HG02973 (cell line): ENCODE data around the gene FMNL1.

Experiments used
- ATAC-seq: cut with Tn5 transposase; IDR thresholded peaks from one replicate; pipeline ENCODE4 v1.9.1; 2021; ENCODE audit warnings: moderate library complexity; ENCODE audit not compliant: unreplicated experiment

FMNL1 gene

DNA sequence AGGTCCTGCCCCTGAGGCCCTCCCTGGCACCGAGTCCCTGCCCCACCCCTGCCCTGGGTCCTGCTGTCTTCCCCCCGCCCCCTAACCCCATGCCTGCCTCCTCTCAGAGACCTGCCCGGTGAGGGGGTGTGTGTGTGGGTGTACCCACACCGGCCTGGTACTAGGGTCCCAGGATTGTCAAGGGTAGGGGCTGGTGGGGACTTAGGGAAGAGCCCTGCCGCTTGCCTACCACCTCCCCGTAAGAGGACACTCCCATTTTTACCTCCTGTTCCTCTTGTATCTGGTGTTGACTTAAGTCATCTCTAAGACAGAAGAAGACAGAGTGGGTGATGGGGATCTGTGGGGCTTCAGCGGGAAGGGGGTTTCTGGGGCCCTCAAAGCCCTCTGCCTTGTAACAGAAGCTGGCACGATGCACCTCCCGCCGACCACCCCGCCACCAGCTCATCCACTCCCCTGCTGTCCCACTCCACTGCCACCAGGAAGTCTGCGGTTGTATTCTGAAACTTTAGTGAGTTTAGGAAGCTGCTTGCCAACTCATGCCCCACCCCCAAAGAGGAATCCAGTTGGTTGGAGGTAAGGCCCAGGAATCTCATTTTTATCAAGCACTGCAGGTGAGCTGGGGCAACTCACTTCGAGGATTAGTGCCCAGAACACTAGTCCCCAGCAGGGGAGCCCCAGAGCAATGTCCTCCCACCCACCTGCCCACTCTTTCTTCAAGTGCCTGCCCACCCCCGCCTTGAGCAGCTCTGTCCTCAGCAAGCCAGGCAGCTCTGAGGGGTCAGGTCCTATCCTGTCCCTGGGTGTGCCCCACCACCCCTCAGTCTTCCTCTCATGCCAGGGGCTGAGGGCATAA is 34.7 kb downstream of the FMNL1 start:
- ATAC-seq = no peak

DNA sequence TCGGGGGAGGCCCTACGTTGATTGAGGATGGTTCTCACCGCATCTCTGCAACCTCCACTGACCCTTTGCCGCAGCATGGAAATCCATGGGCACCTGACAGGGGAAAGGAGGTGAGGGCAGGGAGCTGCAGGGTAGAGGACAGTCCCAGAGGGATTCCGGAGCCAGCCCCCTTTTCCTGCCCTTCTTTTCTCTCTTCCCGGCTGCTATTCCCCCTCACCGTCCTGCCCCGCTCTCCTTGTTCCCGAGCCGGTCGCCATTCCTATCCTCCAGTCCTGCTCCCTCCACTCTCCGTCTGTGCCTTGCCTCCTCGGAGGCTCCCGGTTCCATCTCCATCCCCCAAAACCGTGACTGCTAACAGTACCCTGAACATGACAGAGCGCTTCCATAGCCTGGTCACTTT is 35.4 kb downstream of the FMNL1 start:
- no peak for ATAC-seq

DNA sequence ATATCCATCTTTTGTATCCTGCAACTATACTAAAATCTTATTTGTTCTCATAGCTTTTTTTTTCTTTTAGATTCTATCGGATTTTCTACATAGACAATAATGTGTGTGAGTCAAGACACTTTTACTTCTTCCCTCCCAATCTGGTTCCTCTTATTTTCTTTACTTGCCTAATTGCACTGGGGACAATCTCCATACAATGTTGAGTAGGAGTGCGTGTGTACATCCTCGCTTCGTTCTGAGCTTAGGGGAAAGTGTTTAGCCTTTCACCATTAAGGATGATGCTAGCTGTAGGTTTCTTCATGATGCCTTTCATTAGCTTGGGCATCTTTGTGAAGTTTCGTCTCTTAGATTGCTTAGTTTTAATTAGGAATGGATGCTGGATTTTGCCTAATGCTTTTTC is 37.3 kb downstream of the FMNL1 start:
- ATAC-seq = no peak

DNA sequence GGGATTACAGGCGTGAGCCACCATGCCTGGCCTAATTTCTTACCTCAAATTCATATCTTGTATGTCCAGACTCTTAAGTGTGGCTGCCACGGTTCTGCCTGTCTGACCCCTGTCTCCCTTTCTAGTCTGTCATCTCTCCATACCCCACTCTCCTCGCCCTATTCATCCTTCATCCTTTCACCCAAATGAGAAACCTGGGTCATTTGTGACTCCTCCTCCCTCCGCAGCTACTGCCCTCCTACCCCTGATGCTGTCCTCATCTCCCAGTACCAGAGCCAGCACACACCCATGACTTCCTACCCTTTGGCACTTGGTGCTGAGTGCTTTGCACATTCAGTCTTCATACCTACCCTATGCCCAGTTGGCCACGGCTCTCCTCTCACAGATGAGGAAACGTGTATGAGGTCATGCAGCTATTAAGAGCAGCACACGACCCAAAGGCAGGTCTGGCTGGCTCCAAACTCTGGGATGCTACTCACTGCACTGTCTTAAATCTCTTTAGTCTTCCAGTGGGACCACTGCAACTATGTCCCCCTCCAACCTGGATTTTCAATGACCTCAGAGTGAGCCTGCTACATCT is 38.6 kb downstream of the FMNL1 start:
- no peak for ATAC-seq

DNA sequence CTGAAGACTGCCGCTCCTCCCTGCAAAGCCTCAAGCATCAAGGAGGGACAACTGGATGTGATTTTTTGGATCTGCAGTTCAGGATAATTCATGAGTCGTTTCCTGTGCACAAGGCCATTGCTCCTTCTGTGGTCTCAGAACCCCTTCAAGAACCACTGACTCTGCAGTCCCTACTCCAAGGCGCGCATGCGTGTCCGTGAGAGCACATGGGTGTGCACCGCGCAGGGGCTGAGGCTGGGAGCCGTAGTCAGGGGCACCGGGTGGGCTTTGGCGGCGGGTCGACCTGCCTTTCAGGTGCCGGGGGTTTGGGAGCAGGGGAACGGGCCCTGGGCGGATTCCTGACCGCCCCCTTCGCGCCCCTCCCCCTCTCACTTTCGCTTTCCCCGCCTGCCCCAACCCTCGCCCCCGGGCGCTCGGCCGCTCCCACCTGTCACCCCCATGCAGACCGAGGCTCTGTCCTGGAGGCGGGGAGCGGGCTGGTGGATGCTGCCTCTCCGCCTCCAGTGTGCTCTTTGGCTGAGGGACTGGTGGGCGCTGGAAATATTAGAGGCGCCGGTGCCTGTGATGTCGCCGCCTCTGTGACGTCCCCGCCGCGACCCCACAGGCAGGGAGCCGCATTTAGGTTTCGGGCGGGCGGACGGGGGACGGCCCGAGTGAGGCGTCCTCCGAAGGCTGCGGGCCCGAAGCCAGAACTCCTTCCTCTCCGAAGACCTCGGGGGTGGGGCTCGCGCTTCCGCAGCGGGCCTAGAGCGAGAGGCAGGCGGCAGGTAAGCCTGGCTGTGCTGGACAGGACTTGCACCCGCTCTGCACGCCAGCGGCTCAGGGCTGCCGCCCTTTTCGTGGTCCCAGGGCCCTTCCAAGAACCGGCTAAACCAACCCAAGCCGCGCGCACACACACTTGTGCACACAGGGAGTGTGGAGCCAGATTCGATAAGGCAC is 40.2 kb downstream of the FMNL1 start, which contains the start of gene SPATA32:
Gene SPATA32 (minus strand): TSS at position 518 of the 939 bp plus-strand sequence. CDS start 78 bp downstream, at position 440.
- ATAC-seq = no peak

DNA sequence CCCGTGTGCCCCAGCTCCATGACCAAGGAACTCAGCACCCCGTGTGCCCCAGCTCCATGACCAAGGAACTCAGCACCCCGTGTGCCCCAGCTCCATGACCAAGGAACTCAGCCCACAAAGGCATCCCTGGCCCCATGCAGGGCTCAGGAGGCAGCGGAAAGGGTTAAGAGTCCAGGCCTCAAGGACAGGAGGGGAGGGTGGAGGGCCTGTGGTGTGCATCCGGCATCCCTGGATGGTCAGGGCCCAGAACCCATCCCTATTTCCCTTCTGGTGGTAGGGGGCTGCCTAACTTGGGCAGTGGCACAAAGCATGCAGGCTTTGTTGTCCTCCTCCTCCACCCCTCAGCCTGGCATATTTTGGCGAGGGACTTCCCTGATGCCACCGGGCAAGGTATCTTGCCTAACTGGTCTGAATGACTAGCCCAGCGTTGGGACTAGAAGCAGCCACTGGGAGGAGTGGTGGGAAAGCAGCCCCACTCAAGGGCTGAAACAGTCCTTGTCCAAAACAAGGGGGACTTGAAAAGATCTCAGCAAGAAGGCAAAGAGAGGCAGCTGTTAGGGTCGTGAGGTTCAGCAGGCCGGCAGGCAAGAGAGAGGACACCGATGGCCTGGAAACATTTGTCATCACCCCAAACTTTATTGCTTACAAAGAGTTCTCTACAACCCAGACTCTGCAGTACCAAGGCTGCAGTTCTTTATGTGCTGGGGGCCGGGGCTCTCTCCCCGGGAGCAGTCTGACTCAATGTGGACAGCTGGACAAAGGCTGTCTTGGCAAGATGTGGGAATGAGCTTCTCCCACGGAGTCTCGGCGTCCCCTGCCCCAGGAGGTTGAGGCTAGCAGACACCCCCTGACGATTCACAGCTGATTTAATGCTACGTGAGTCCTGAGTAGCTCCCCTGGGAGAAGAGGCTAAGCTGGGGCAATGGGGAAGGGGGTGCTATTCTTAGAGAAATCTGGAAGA is 41.1 kb downstream of the FMNL1 start:
- ATAC-seq = no peak

DNA sequence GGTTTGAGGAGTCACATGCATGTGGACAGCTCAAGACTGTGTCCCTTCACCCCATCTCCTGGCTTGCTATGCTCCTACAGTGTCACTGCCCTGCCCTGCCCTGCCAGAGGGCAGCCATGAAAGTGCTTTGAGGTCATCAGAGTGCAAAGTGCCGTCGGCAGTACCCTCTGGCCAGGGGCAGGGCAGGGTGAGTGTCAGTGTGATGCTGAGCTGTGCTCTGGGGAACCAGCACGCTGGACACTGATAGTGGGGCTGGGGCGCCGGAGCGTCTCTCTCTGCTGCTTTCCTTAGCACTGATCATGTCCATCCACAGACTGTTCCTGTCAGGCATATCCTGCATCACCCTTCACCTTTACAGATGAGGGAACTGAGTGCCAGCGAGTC is 41.8 kb downstream of the FMNL1 start:
- ATAC-seq = no peak

DNA sequence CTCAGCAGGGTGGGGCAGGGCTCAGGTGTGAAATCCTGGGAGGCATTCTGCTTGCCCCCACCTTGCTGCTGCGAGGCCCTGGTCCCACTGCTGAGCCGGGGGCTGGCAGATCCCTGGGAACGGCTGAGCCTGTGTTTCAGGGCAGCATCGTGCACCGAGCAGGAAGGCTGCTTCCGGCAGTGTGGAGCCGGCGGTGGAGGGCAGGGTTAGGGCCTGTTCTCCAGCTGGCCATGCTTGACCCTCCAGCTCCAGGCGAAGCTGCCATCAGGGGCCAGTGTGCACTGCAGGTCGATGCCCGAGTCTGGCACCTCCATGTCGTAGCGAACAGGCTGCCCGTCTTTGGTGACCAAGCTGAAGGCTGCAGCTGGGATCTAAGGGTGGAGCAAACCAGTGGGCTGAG is 42.7 kb downstream of the FMNL1 start:
- no peak for ATAC-seq

DNA sequence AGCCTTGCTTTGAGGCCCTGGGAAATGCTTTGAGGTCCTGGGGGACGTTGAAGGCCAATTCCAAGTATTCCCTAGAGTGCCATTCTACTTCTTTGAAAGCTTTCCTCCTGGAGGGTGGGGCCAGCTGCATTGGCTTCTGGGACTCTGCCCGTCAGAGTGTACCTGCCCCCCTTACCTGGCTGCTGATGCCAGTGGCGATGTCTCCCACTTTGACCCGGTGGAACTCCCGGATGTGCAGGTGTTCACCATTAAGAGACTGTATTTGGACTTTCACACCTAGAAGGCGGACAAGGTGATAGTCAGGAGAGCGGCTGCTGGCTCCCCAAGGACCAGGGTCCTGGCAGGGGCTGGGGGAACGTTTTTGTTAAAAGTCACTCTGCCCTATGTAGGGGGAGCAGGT is 43.3 kb downstream of the FMNL1 start:
- ATAC-seq = no peak

DNA sequence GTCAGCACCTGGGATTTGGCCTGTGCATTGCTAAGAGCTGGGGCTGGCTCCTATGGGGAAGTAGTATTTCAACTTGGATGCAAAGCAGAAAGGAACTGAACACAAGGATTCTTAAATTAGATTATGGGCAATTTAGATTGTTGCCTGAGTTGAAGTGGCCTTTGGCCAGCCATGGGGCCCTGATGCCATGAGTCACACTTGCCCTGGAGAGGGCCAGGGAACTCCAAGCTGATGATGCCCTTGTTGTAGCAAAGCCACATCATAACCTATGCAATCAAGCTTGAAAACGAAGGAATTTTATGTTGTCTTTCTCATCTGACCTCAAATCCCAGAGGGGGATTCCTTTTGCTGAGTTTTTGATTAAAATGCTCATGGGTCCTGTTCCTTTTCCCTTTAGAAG is 44.1 kb downstream of the FMNL1 start:
- no peak for ATAC-seq

DNA sequence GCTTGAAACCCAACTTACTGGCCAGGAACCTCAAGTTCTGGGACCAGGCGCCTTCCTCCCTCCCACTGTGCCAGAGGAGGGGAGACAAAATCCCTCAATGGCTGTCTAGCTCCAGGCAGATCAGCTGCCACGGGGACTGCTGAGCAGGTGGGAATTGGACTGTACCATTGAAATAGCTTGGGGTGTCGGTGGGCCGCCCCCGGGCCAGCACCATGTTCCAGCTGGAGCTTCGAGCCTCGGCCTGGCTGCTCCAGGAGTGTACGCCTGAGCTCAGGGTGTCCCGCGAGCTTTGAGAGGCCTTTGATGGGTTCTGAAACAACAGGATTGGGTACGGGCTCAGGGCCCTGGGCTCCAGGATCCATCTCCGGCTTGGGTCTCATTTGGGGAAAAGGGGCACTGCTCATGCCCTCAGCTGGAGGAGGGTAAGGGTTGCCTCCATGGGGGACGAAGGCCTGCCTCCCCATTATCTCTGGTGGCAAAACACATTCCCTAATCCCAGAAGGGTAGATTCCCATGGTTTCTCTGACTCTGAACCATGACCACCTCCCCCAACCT is 44.8 kb downstream of the FMNL1 start:
- ATAC-seq = no peak

DNA sequence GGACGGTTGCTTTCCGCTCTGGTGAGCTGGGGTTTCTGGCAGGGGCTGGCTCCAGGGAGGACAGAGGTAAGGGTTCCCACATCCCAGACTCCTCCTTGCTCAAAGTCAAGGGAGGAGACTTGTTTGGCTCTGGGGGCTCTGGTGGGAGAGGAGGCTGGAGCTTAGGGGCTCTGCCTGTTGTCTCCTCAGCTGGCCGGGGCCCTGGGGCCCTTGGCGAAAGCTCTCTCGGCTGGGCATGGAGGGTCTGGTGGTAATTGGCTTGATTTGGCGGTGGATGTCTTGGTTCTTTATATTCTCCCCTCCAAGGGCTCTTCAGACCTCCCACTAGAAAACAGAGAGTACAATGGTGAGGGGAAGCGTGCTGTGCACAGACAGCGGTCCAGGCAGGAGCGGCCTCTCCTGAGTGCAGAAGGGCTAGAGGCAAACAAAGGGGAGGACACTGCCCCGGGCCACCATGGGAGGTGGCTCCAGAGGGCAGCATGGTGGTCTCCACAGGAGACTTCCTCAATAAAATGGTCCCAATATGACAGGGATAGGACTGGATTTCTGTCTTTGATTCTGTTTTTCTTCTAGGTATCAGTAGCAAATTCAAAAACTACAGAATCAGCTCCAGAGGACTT is 45.9 kb downstream of the FMNL1 start:
- ATAC-seq = no peak

DNA sequence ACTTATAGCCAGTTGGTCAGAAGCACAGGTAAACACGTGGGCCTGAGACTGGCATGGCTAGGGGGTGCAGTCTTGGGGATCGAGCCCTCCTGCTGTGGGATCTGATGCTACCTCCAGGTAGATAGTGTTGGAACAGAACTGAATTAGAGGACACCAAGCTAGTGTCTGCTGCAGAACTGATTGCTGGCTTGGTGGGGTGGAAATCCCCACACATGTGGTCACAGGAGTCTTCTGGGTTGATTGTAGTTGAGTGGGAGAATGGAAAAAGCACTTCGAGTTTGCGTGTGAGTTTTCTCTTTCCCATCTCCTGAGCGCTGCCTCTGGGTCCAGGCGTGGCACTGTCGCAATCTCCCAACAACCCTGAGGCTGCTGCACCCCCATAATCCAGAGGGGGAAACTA is 48.2 kb downstream of the FMNL1 start:
- ATAC-seq = no peak

DNA sequence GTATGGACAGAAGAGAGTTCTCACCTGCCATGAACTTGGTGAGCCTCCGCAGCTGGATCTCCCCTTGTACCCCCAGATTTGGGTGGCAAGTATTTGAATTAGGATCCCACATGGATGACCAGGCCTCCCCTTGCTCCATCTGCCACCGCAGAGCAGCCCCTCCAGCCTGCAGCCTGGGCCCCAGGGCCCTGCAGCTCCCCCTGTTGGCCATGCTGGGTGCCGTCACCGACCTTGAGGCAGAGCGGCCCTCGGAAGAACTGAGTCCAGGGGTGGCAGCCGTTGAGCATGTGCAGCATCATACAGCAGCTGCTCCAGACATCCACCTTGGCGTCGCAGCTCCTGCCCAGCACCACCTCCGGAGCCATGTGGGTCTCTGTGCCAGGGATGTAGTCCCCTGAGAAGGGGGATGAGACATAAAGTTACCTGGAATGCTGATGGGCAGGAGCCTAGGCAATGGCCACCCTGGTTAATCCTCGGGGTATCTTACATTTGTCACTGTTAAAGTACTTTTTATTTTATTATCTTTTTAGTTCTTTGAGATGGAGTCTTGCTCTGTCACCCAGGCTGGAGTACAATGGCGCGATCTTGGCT is 49.2 kb downstream of the FMNL1 start:
- ATAC-seq = no peak

DNA sequence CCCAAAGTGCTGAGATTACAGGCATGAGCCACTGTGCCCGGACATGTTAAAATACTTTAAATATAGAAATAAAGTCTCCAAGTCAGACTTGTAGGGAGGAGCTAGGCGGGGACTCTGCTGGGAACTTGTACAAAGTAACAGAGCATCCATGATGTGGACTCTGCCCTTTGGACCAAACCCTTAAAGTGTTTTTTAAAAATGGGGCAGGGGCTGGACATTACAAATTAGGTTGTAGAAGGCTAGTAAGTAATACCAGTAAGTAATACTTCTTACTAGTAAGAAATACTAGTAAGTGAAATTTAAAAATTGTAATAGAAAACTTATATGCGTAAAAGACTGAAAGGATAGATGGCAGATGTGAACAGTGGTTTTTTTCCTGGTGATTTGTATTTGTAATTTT is 49.9 kb downstream of the FMNL1 start:
- ATAC-seq = no peak

DNA sequence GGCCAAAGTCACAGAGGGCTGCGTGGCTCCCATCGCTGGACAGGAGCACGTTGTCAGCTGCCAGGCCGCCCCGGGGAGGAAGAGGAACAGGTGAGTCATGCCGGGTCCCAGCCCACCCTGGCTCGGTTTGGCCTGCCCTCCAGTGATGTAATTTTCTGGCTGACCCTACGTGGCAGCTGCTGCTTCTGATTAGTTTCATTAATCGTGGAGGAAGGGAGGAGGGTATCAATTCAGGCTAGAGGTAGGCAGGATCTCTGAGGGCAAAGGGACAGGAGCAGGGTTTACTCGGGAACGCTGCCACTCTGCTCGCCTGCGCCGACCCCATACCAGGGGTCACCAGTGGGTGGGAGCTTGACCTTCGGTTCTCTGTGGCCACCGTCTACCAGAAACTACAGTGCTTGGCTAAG is 51.9 kb downstream of the FMNL1 start:
- ATAC-seq = no peak

DNA sequence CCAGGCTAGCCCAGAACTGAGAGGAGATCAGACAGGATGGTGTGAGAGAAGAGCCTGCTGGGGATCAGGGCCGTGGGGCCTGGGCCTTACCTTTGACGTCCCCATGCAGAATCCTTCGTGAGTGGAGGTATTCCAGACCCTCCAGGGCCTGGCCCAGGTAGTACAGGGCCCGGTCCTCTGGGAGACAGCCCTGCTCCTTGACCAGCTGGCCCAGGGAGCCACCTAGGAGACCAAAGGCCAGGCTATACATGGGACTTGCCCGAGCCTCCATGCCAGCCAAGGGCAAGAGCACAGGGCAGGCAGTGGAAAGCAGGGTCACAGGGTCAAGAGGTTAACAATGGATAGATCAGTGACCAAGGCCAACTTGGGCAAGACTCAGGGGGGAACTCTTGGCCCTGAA is 52.3 kb downstream of the FMNL1 start:
- no peak for ATAC-seq

DNA sequence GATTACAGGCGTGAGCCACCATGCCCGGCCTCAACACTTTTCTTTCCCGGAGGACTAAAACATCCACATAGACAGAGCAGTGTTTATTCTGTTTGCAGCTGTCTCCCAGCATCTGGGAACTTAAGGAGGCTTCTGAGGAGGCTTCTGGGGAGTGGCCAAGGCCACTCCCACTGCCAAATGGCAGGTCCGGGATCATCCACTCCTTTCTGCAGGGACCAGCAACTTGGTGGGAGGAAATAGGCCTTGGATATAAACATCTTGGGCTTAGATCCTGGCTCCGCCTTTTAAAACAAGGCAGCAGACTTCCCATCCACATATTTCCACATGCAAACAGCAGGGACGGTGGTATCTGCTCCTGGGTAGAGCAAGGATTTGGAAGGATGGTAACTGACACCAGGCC is 54.3 kb downstream of the FMNL1 start:
- no peak for ATAC-seq

DNA sequence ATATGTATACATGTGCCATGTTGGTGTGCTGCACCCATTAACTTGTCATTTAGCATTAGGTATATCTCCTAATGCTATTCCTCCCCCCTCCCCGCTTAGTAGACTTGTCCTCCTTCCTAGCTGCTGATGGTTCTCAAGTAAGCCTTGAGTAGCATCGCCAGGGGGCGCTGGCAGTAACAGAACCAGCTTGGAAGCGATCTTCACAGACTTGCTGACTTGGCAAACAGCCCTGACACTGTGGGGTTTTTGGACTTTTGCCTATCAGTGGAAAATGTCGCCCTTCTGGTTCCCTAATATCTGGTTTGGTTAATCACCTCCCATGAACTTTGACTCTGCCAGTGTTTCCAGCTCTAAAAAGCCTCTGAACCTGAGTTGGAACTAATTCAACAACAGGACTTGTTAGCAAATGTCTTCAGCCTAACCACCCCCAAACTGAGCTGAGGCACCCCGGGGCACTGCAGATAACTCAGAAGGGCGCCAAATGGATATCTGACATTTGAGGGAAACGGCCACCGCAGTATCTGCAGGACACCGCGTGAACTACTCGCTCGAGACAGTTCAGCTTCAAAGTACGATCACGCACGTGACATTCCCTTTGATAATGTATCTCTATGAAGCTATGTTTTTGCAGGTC is 55.6 kb downstream of the FMNL1 start:
- ATAC-seq = no peak
